B cell (primary cell): Measurements from ENCODE around the gene MANBA. TPM values are rescaled to one million over a fixed set of nuclear protein-coding genes. Genes with fewer than 3 reads are reported as not detected.

Experiments used
- ATAC-seq: fragments of 200-7000 bp; cut with Tn5 transposase; one replicate; pipeline ENCODE4 v1.10.0; 2021; ENCODE audit warnings: low read depth, mild to moderate bottlenecking, moderate number of reproducible peaks, moderate library complexity
- CTCF ChIA-PET: fragments of 350-600 bp; sonication (Branson Sonifier 250); formaldehyde crosslinking; loops from one replicate; lab custom pipeline; 2021; ENCODE audit warnings: antibody characterized with exemption, inconsistent platforms; lab: Charles Lee
- POLR2A ChIA-PET: fragments of 350-600 bp; sonication (Branson Sonifier 250); formaldehyde crosslinking; loops from one replicate; lab custom pipeline; 2021; ENCODE audit warnings: antibody characterized with exemption; lab: Charles Lee
- DNase-seq: peaks from one replicate; pipeline ENCODE4 v3.0.0; 2013
- H2AFZ ChIP-seq: 2 replicates; pipeline ENCODE4 v1.6.1; 2012; ENCODE audit warnings: mild to moderate bottlenecking, low read depth, low read length; ENCODE audit not compliant: insufficient read depth, poor library complexity, severe bottlenecking
- H3K27ac ChIP-seq, 2 donors: 1 replicate in 1 of 2; 2 replicates in 1 of 2; pipeline ENCODE4 v1.5.1; 2012 to 2013; ENCODE audit warnings: low read length in 2 of 2, mild to moderate bottlenecking in 2 of 2, moderate library complexity in 1 of 2
- H3K27me3 ChIP-seq, 4 experiments: fragments of 200-600 bp in 1 of 4; sonication (generic) in 1 of 4; replicated peaks in 1 of 4; 1 replicate in 2 of 4; 2 replicates in 2 of 4; pipeline versions ENCODE4 v1.6.1 to v1.7.0; 2013 to 2016; ENCODE audit warnings: low read length in 3 of 4, mild to moderate bottlenecking in 2 of 4, mixed read lengths in 1 of 4, moderate library complexity in 1 of 4; ENCODE audit not compliant: insufficient read depth in 4 of 4, control insufficient read depth in 3 of 4; ENCODE audit errors: control extremely low read depth in 1 of 4
- H3K36me3 ChIP-seq, 2 experiments: replicated peaks in 1 of 2; 1 replicate in 1 of 2; 2 replicates in 1 of 2; pipeline versions ENCODE4 v1.6.1 to v1.7.1; 2013; ENCODE audit warnings: low read length in 1 of 2; ENCODE audit not compliant: insufficient read depth in 2 of 2, control insufficient read depth in 1 of 2; ENCODE audit errors: control extremely low read depth in 1 of 2, extremely low read depth in 1 of 2
- H3K4me1 ChIP-seq, 2 donors: fragments of 200-600 bp in 1 of 2; sonication (generic) in 1 of 2; 1 replicate in 1 of 2; 2 replicates in 1 of 2; pipeline versions ENCODE4 v1.5.1 to v1.6.1; 2013 to 2017; ENCODE audit warnings: low read length in 2 of 2; ENCODE audit not compliant: control insufficient read depth in 2 of 2, insufficient read depth in 2 of 2
- H3K4me2 ChIP-seq: replicated peaks from 2 replicates; pipeline ENCODE3; 2012; ENCODE audit warnings: mild to moderate bottlenecking, low read depth, low read length; ENCODE audit not compliant: poor library complexity, severe bottlenecking
- H3K4me3 ChIP-seq, 5 experiments: fragments of 200-600 bp in 1 of 5; sonication (generic) in 1 of 5; 1 replicate in 3 of 5; 2 replicates in 2 of 5; pipeline versions ENCODE4 v1.5.1 to v1.7.0; 2011 to 2016; ENCODE audit warnings: low read length in 4 of 5, mild to moderate bottlenecking in 4 of 5, low read depth in 2 of 5, control low read depth in 1 of 5, moderate library complexity in 1 of 5; ENCODE audit not compliant: insufficient read depth in 1 of 5; ENCODE audit errors: control extremely low read depth in 1 of 5, extremely low read depth in 1 of 5
- H3K79me2 ChIP-seq: fragments of 200-600 bp; sonication (generic); one replicate; pipeline ENCODE4 v1.6.0; 2016; ENCODE audit warnings: low read length; ENCODE audit not compliant: control insufficient read depth, insufficient read depth
- H3K9ac ChIP-seq: fragments of 200-600 bp; sonication (generic); 2 replicates; pipeline ENCODE4 v1.6.1; 2017; ENCODE audit warnings: mild to moderate bottlenecking, low read length, moderate library complexity
- H3K9me3 ChIP-seq, 3 donors: one replicate each; pipeline versions ENCODE4 v1.6.1 to v1.7.1; 2013; ENCODE audit warnings: low read length in 2 of 3; ENCODE audit not compliant: control insufficient read depth in 2 of 3, insufficient read depth in 1 of 3; ENCODE audit errors: control extremely low read depth in 1 of 3
- H4K20me1 ChIP-seq: 2 replicates; pipeline ENCODE4 v1.6.0; 2012; ENCODE audit warnings: mild to moderate bottlenecking, low read length; ENCODE audit not compliant: insufficient read depth, control insufficient read depth, poor library complexity, severe bottlenecking
- H3K27ac Mint-ChIP-seq: one replicate; pipeline ENCODE4 v1.8.0; 2021; ENCODE audit warnings: mixed read lengths
- H3K27me3 Mint-ChIP-seq: one replicate; pipeline ENCODE4 v1.8.0; 2021; ENCODE audit warnings: mixed read lengths
- H3K4me1 Mint-ChIP-seq: one replicate; pipeline ENCODE4 v1.8.0; 2021; ENCODE audit warnings: mixed read lengths
- H3K4me3 Mint-ChIP-seq: one replicate; pipeline ENCODE4 v1.8.0; 2021; ENCODE audit warnings: mixed read lengths
- H3K9me3 Mint-ChIP-seq: one replicate; pipeline ENCODE4 v1.8.0; 2022; ENCODE audit warnings: mixed read lengths; ENCODE audit not compliant: insufficient read depth
- EZH2 ChIP-seq: IDR thresholded peaks from 2 replicates; pipeline ENCODE4 v1.6.1; 2012; ENCODE audit warnings: borderline replicate concordance, low read depth, mild to moderate bottlenecking, moderate library complexity, low read length; ENCODE audit not compliant: insufficient read depth, poor library complexity, severe bottlenecking
- WGBS: methylation state at CpG from one replicate; pipeline ENCODE4 v1.1.5; 2013; ENCODE audit warnings: missing lambda C conversion rate; ENCODE audit not compliant: insufficient coverage; 5-methylcytosine and 5-hydroxymethylcytosine counted together
- intact Hi-C: fragments of 100-400 bp; cut with micrococcal nuclease; formaldehyde crosslinking; loops from one replicate; pipeline ENCODE4 v1.10.0; 2022
- polyA plus RNA-seq: library from polyadenylated mRNA; depleted of rRNA; stranded (reverse); fragments of >200 nt; gene quantifications from 2 replicates; pipeline ENCODE4 v1.2.3, GENCODE V29; 2012
- total RNA-seq, 2 donors: library from RNA; stranded (reverse); fragments of 120-200 nt in 1 of 2; gene quantifications; 1 replicate in 1 of 2; 2 replicates in 1 of 2; pipeline versions ENCODE4 v1.2.3 to v1.2.4, GENCODE V29; 2013 to 2022
- TF ChIP-seq, protein P1 (sequence below): fragments of 200-600 bp; IDR thresholded peaks from one replicate; pipeline ENCODE4 v1.8.0; 2022; ENCODE audit warnings: antibody characterized with exemption, mild to moderate bottlenecking

Gene MANBA
- total and polyA plus RNA-seq, 2 donors (not counting 1 experiment from before 2014, with no cell fraction given) = 91.6 to 119 TPM

DNA sequence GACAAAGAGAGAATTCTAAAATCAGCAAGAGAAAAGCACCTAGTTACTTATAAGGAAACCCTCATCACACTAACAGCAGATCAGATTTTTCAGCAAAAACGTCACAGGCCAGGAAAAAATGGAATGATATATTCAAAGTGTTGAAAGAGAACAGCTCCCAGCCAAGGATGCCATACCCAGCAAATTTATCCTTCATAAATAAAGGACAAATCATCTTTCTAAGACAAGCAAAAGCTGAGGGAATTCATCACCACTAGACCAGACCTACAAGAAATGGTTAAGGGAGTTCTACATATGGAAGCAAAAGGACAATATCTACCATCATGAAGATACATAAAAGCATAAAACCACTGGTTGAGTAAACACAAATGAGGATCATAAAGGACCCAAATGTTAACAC, 53.6 kb downstream of the MANBA start:
- CTCF ChIA-PET = no interaction called here
- H3K27me3 ChIP-seq = no peaks in the 10 kb centered on the region
- peaks cover 42% of the 10 kb centered on the region for H3K79me2 ChIP-seq
- Mint-ChIP-seq H3K4me1 (peaks cover 16% of the 10 kb centered on the region), H3K4me3 (no peak overlapping the region), H3K27ac (no peak overlapping the region), H3K27me3 (no peaks in the 10 kb centered on the region), H3K9me3 (peaks cover 4% of the 10 kb centered on the region)
- intact Hi-C loops = no loop called here
- H3K4me2 ChIP-seq = no peak overlapping the region
- no peak overlapping the region for H3K27ac ChIP-seq
- TF ChIP-seq EZH2 = no peak
- TF ChIP-seq, protein P1, sequence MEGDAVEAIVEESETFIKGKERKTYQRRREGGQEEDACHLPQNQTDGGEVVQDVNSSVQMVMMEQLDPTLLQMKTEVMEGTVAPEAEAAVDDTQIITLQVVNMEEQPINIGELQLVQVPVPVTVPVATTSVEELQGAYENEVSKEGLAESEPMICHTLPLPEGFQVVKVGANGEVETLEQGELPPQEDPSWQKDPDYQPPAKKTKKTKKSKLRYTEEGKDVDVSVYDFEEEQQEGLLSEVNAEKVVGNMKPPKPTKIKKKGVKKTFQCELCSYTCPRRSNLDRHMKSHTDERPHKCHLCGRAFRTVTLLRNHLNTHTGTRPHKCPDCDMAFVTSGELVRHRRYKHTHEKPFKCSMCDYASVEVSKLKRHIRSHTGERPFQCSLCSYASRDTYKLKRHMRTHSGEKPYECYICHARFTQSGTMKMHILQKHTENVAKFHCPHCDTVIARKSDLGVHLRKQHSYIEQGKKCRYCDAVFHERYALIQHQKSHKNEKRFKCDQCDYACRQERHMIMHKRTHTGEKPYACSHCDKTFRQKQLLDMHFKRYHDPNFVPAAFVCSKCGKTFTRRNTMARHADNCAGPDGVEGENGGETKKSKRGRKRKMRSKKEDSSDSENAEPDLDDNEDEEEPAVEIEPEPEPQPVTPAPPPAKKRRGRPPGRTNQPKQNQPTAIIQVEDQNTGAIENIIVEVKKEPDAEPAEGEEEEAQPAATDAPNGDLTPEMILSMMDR = no peak
- ATAC-seq (no peak), DNase-seq (no peak)
- peaks cover 8 to 20% of the 10 kb centered on the region in 2 experiments for H3K36me3 ChIP-seq
- H3K9ac ChIP-seq = no peak overlapping the region
- POLR2A ChIA-PET = no interaction called here
- no peak overlapping the region for H3K4me3 ChIP-seq
- WGBS = no CpG with 5 or more reads among the region's 1 CpG
- peaks cover 18% of the 10 kb centered on the region for H4K20me1 ChIP-seq
- peaks cover 0 to 8% (median 1%) of the 10 kb centered on the region in 3 donors for H3K9me3 ChIP-seq
- H3K4me1 ChIP-seq = no peaks in the 10 kb centered on the region
- no peak overlapping the region for H2AFZ ChIP-seq

DNA sequence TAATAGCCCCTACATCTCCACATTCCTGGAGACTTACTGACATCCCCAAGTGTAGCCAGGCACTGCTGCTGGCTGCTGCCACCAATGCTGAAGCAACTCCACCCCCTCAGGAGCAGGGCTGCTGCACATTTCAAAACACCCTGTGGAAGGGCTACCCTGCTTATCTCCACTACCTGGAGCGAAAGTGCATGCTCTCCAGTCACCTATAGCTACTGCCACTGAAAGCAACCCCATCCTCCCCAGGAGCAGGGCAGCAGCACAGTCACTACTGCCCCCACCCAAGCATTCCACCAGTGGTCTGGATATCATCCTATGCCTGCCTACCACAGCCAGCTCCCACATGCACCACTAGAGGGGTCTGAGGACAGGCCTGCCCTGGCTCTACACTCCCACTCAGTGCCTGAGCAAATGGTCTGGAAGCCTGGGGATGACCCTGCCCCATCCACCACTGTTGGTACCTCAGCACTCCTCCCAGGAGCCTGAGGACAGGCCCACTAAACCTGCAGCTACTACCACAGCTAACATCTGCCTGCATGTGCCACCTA, 55.3 kb downstream of the MANBA start:
- Histone ChIP-seq H3K36me3 (peaks cover 8 to 15% of the 10 kb centered on the region in 2 experiments), H3K4me1 (no peaks in the 10 kb centered on the region), H3K9ac (no peak overlapping the region), H3K27ac (no peak overlapping the region), H4K20me1 (peaks cover 18% of the 10 kb centered on the region), H3K79me2 (peaks cover 42% of the 10 kb centered on the region), H3K4me2 (no peak overlapping the region), H2AFZ (no peak overlapping the region), H3K27me3 (no peaks in the 10 kb centered on the region), H3K9me3 (peaks cover 0 to 8% (median 1%) of the 10 kb centered on the region in 3 donors), H3K4me3 (no peak overlapping the region)
- H3K4me1 Mint-ChIP-seq = peaks cover 15% of the 10 kb centered on the region
- no peaks in the 10 kb centered on the region for H3K27me3 Mint-ChIP-seq
- WGBS = 92% methylated on average over 1 of the region's 1 CpG
- CTCF ChIA-PET = no interaction called here
- H3K27ac Mint-ChIP-seq = no peak overlapping the region
- TF ChIP-seq, protein P1 = no peak
- no peak for TF ChIP-seq EZH2
- ATAC-seq (no peak), DNase-seq (no peak)
- POLR2A ChIA-PET = no interaction called here
- H3K4me3 Mint-ChIP-seq = no peak overlapping the region
- intact Hi-C loops = no loop called here
- peaks cover 4% of the 10 kb centered on the region for H3K9me3 Mint-ChIP-seq
